ENCODE data around the gene ADAMTS6. TPM values are rescaled to one million over a fixed set of nuclear protein-coding genes. Genes with fewer than 3 reads are reported as not detected.

ADAMTS6 gene
- total RNA-seq, 1 experiment from 2014 or later, result 4.5 TPM

DNA sequence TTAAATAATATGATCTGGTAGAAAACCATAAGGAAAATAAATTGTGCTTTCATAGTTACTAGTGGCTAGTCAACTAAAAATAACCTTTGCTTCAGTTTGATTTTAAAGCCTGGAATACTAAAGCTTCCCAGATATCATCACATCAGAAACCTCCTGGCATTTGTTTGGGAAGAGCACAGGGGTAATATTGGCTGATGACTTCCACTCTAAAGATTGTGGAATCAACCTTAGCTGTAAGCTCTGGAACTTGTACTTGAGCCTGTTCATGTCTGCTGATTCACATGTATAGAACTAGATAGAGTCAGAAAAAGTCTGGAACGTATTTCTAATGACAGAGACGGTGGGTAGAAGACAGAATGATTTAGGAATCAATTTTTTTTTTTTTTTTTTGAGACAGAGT, 367.9 kb downstream of the ADAMTS6 start:
- in situ Hi-C loops (cut with HindIII; ENCODE audit: low pct_unique_long_range_greater_than_20kb, low sequenced_read_pairs), result loop anchor here (25.0 kb wide), 1 partner anchor 374 kb away; the partner anchor contains the start of gene ADAMTS6
- DNase-seq (ENCODE audit: low read depth, low spot score), result no peak

DNA sequence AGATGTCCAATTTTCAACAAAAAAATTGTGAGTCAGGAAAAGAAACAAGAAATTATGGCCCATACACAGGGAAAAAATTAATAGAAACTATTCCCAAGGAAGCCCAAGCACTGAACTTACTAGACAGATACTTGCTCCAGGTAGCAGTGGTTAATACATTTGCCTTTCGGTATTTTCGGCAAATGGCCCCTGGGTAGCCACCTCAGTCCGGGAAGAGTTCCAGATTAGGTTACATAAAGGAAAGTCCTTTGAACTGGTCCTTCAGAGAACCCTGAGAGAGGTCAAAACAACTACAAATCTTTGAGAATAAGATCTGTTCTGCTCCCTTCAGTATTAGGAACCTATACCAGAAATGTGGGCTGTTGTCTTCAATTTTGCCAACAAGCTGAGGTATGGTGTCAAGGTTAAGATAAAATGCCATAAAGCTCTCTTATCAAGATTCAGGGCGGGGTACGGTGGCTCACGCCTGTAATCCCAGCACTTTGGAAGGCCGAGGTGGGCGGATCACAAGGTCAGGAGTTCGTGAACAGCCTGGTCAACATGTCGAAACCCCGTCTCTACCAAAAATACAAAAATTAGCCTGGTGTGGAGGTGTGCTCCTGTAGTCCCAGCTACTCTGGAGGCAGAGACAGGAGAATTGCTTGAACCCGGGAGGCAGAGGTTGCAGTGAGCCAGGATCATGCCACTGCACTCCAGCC, 369.6 kb downstream of the ADAMTS6 start:
- in situ Hi-C loops (cut with HindIII; ENCODE audit: low pct_unique_long_range_greater_than_20kb, low sequenced_read_pairs), result loop anchor here (25.0 kb wide), 1 partner anchor 375 kb away; the partner anchor contains the start of gene ADAMTS6
- no peak for DNase-seq (ENCODE audit: low read depth, low spot score)

DNA sequence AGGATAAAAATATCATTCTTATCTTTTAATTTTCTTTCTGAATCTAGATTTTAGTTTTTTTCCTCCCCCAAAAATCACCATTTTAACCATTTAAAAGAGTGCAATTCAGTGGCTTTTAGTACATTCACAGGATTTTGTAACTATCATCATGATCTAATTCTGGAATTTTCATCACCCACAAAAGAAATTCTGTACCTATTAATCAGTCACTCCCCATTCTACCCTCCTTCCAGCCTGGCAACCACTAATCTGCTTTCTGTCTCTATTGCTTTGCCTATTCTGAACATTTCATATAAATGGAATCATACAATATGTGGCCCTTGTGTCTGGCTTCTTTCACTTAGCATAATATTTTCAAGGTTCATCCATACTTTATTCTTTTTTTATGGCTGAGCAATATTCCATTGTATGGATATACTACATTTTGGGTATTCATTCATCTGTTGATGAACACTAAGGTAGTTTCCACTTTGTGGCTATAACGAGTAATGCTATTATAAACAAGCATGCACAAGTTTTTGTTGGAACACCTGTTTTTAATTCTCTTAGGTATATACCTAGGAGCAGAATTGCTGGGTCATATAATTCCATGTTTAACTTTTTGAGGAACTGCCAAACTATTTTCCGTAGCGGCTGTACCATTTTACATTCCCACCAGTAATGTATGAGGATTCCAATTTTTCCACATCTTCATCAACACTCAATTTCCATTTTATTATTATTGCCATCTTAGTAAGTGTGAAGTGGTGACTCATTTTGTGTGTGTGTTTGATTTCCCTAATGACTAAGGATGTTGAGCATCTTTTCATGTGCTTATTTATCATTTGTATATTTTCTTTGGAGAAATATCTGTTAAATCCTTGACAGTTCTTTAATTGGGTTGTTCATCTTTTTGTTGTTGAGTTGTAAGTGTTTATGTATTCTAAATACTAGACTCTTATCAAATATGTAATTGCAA, 372.7 kb downstream of the ADAMTS6 start:
- in situ Hi-C loops (cut with HindIII; ENCODE audit: low pct_unique_long_range_greater_than_20kb, low sequenced_read_pairs), result loop anchor here (25.0 kb wide), 1 partner anchor 378 kb away; the partner anchor contains the start of gene ADAMTS6
- DNase-seq (ENCODE audit: low read depth, low spot score), result no peak

DNA sequence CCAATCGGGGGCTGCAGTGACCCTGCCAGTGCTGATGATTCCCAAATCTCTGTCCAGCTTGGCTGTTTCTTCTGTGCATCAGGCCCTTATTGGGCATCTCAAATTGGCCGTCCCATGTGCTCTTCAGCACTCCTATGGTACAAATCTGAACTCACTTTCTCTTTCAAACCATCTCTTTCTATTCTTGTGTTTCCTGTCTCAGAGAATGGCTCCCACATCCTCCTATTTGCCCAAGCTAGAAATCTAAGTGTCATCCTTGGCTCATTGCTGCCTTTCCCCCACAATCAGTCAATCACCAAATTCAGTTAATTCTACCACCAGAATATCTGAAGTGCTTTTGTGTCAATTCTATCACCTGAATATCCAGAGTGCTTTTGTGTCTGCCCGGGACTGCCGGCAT, 376.4 kb downstream of the ADAMTS6 start:
- DNase-seq (ENCODE audit: low read depth, low spot score), result no peak
- in situ Hi-C loops (cut with HindIII; ENCODE audit: low pct_unique_long_range_greater_than_20kb, low sequenced_read_pairs), result loop anchor here (25.0 kb wide), 1 partner anchor 382 kb away; the partner anchor contains the start of gene ADAMTS6

DNA sequence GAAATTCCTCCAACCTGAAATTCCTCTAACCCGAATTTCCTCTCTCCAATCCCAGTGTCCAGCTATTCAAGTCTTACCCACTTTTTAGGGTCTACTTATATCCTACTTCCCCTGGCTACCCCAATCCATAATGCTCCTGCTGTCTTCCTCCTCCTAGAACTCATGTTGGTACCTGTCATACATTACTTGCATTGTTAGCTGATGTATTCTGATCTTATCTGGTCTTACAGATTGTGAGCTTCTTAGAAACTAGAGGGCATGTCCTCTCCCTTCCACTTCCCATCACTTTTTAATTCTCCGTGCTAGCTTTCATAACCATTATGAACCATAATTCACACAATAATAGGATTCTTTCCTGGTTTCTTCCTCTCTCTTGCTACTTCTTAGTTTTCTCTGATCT, 376.9 kb downstream of the ADAMTS6 start:
- in situ Hi-C loops (cut with HindIII; ENCODE audit: low pct_unique_long_range_greater_than_20kb, low sequenced_read_pairs), result loop anchor here (25.0 kb wide), 1 partner anchor 382 kb away; the partner anchor contains the start of gene ADAMTS6
- DNase-seq (ENCODE audit: low read depth, low spot score), result no peak

DNA sequence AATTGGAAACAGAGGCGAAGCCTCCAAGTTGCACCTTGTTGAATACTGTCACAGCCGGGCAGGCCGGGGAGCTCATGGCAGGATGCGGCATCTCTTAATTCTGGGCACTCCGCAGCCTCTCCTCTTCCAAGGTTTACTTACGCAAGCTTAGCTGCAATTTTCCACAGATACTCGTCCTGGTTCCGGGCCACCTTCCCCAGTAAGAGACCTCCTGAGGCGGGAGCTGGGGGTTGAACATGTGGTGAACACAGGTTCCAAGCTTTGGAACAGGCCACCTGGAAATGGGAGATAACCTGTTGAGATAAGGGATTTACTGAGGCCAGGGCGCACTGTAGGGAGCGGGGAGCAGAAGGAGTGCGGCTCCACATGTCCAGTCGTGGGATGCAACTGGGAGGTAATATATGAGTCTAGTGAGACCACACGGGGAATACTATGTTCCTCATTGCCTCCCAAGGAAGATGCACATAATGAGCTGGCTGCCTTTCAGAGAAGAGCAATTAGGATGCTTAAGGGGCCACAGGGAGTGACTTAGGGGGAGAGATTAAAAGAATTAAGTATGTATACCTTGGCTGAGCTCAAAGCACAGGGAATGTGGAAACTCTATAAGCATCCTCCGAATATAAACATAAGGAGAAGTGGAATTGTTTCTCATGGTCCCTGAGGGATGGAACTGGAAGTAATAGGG, 377.8 kb downstream of the ADAMTS6 start:
- in situ Hi-C loops (cut with HindIII; ENCODE audit: low pct_unique_long_range_greater_than_20kb, low sequenced_read_pairs), result loop anchor here (25.0 kb wide), 1 partner anchor 383 kb away; the partner anchor contains the start of gene ADAMTS6
- no peak for DNase-seq (ENCODE audit: low read depth, low spot score)

DNA sequence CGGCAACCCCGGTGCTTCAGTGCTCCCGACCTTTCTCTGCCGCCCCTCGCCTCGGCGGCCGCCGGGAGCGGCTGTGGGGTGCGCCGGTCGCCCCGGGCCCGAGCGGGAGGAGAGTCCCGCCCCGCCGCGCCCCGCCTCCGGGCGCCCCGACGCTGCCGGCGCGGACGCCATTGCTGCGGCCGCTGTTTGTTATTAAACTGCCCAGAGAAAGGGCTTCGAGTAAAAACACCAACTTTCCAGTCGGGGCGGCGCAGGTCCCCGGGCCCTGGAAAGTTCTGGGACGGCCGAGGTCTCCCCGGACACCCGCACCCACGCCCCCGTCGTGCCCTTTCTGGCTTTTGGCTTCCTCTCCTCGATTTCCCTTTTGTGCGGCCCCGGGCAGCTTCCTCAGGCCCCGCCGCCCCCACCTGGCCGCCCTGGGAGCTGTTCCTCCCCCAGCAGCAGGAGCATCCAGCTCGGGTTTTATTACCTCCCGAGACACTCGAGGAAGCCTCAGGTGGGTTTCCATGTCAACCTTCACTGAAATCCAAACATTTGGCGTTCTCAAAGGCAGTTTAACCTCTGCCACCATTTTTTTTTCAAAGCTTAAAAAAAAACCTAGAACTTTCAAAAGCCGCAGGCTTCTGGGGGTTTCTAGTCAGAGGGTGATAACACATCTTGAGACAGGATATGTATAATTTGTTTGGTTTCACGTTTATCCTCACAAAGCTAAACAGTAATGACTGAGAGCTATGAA, 378.6 kb downstream of the ADAMTS6 start:
- DNase-seq (ENCODE audit: low read depth, low spot score), result peak; percentile 30
- in situ Hi-C loops (cut with HindIII; ENCODE audit: low pct_unique_long_range_greater_than_20kb, low sequenced_read_pairs), result loop anchor here (25.0 kb wide), 1 partner anchor 384 kb away; the partner anchor contains the start of gene ADAMTS6

DNA sequence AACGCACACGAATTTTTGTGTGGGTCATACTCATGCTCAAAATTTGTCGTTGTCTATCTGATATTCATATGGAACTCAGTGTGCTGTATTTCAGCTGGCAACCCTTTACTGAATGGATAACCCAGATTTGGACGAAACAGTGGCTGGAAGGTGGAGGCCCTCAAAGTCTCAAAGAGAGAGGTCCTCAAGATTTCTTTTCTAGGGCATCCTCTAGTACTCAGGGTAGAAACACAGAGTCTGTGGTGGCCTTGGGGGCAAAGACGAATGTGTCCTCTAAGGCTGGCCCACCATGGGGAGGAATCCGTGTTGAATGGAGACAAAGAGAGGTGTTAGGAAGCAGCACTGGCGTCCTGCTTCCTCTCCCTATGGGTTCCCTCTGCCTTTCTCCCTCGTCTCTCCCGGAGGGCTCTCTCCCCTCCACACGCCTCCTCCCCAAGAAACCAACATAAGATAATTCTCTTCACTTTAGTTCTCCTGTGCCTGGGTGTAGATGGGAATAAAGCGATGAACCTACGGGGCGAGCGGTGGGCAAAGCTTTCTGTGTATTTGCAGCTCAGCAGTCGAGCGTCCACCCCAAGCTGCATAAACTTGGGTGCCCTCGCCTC, 379.2 kb downstream of the ADAMTS6 start:
- in situ Hi-C loops (cut with HindIII; ENCODE audit: low pct_unique_long_range_greater_than_20kb, low sequenced_read_pairs), result loop anchor here (25.0 kb wide), 1 partner anchor 385 kb away; the partner anchor contains the start of gene ADAMTS6
- DNase-seq (ENCODE audit: low read depth, low spot score), result no peak

DNA sequence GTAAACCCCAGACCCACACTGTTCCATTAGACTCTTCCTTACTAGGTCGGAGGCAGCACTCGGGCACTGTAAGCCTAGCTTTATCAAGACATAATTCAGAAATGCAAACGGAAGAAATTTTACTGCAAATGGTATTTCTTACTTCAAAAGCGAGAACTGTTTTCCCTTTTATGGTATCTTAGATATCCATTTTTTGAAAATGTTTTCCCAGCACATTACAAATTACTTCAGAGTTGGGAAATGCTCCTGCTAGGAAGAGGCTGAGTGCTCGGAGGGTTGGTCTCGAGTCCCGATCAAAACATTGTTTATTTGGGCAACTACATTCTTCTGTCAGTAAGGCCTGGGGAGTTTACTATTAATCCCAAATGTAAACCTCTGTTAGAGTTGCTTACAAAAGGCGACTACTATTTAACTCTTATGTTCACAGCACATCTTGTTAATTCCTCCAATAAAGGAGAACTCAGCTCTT, 380.1 kb downstream of the ADAMTS6 start:
- DNase-seq (ENCODE audit: low read depth, low spot score), result no peak
- in situ Hi-C loops (cut with HindIII; ENCODE audit: low pct_unique_long_range_greater_than_20kb, low sequenced_read_pairs), result loop anchor here (25.0 kb wide), 1 partner anchor 386 kb away; the partner anchor contains the start of gene ADAMTS6

DNA sequence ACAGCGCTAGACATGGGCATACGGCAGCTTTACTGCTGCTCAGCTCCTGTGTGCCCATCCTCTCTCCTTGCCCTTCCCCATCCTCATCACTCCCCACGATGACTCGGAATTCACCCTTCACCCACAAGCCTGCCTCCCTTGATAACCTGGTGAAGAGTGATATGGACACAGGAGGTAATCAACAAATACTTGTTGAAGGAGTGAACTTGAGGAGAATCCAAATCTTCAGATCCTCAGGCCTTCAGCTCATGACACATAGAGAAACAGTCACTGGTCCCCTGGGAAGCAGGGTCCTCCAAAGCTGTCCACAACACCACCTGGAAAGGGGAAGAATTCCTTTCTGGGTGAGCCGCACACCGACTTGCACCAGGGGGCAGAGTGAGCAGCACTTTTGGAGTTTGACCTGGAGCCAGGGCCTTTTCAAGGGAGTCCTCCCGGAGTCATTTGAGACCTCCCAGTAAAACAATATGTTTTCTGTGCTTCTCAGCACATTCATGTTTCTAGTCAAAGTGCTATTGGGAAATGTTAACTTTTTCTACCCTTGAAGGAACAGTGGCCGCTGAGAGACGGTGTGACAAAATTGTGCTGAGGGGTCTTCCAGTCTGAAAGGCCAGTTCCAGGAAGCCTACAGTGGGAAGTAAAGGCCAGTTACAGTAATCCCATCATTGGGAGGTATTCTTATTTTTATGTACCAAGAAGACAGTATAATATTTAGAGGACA, 380.6 kb downstream of the ADAMTS6 start:
- in situ Hi-C loops (cut with HindIII; ENCODE audit: low pct_unique_long_range_greater_than_20kb, low sequenced_read_pairs), result loop anchor here (25.0 kb wide), 1 partner anchor 386 kb away; the partner anchor contains the start of gene ADAMTS6
- DNase-seq (ENCODE audit: low read depth, low spot score), result peak; percentile 72

Small RNA genes within 50 kb of the gene (small RNA-seq; reads per million reads assigned to genes)
- 0 reads per million in 2 experiments for gene RF00019

Other genes with a start within 250 kb of the ADAMTS6 start
- 25.5 and 28.2 TPM in 2 replicates for gene CENPK, start 81.2 kb upstream of the ADAMTS6 start, total RNA-seq (2014; rRNA removed; shearing (Covaris generic))
- 33.2 and 38.4 TPM in 2 replicates for gene PPWD1, start 81.4 kb upstream of the ADAMTS6 start, total RNA-seq (2014; rRNA removed; shearing (Covaris generic))
- 16.5 and 19.7 TPM in 2 replicates for gene TRIM23, start 142.4 kb upstream of the ADAMTS6 start, total RNA-seq (2014; rRNA removed; shearing (Covaris generic))
- 5.3 TPM in 2 replicates for gene SHLD3, start 143.1 kb upstream of the ADAMTS6 start, total RNA-seq (2014; rRNA removed; shearing (Covaris generic))
- 31.6 and 33.9 TPM in 2 replicates for gene TRAPPC13, start 143.1 kb upstream of the ADAMTS6 start, total RNA-seq (2014; rRNA removed; shearing (Covaris generic))
- 11.1 and 12.0 TPM in 2 replicates for gene SGTB, start 240.2 kb upstream of the ADAMTS6 start, total RNA-seq (2014; rRNA removed; shearing (Covaris generic))
- 31.0 and 31.4 TPM in 2 replicates for gene NLN, start 240.3 kb upstream of the ADAMTS6 start, total RNA-seq (2014; rRNA removed; shearing (Covaris generic))

Data from SK-MEL-5 (cell line).